Measurements from ENCODE around the gene SLC22A1.

DNA sequence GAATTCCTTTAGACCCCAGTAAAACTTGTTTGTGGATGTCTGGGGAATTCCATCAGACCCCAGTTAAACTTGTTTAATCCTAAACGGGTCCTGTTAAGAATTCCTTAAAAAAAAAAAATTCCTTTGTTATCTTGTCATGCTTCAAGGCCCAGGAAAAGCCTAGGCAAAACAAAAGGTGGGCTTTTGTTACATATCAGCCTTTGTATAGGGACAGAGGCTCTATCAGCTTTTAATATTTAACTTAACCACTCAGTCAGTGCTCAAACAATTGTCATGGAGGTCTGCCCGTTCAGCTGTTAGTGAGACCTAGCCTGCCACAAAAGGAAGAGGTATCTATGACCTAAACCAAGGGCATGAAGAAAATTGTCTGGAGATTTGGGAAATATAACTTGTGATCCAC, 53.1 kb downstream of the SLC22A1 start:
- TF ChIP-seq, protein P1, sequence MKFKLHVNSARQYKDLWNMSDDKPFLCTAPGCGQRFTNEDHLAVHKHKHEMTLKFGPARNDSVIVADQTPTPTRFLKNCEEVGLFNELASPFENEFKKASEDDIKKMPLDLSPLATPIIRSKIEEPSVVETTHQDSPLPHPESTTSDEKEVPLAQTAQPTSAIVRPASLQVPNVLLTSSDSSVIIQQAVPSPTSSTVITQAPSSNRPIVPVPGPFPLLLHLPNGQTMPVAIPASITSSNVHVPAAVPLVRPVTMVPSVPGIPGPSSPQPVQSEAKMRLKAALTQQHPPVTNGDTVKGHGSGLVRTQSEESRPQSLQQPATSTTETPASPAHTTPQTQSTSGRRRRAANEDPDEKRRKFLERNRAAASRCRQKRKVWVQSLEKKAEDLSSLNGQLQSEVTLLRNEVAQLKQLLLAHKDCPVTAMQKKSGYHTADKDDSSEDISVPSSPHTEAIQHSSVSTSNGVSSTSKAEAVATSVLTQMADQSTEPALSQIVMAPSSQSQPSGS (CRISPR knock-in tag; IDR thresholded peaks at IDR 0.05; ENCODE audit: borderline replicate concordance, low read depth) = no peak
- TF ChIP-seq TCF7 (CRISPR knock-in tag; IDR thresholded peaks at IDR 0.05; ENCODE audit: low read depth) (no peak), ZNF121 (CRISPR knock-in tag; IDR thresholded peaks at IDR 0.05) (no peak), TP53 (CRISPR knock-in tag; IDR thresholded peaks at IDR 0.05) (no peak), CTCF (IDR thresholded peaks at IDR 0.05) (no peak), ESRRA (CRISPR knock-in tag; IDR thresholded peaks at IDR 0.05; ENCODE audit: borderline replicate concordance) (no peak), ELF4 (CRISPR knock-in tag; IDR thresholded peaks at IDR 0.05; ENCODE audit: low read depth) (no peak)
- TF ChIP-seq, protein P2, sequence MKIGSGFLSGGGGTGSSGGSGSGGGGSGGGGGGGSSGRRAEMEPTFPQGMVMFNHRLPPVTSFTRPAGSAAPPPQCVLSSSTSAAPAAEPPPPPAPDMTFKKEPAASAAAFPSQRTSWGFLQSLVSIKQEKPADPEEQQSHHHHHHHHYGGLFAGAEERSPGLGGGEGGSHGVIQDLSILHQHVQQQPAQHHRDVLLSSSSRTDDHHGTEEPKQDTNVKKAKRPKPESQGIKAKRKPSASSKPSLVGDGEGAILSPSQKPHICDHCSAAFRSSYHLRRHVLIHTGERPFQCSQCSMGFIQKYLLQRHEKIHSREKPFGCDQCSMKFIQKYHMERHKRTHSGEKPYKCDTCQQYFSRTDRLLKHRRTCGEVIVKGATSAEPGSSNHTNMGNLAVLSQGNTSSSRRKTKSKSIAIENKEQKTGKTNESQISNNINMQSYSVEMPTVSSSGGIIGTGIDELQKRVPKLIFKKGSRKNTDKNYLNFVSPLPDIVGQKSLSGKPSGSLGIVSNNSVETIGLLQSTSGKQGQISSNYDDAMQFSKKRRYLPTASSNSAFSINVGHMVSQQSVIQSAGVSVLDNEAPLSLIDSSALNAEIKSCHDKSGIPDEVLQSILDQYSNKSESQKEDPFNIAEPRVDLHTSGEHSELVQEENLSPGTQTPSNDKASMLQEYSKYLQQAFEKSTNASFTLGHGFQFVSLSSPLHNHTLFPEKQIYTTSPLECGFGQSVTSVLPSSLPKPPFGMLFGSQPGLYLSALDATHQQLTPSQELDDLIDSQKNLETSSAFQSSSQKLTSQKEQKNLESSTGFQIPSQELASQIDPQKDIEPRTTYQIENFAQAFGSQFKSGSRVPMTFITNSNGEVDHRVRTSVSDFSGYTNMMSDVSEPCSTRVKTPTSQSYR (CRISPR knock-in tag; IDR thresholded peaks at IDR 0.05) = no peak
- TF ChIP-seq, protein P3, sequence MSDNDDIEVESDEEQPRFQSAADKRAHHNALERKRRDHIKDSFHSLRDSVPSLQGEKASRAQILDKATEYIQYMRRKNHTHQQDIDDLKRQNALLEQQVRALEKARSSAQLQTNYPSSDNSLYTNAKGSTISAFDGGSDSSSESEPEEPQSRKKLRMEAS (CRISPR knock-in tag; IDR thresholded peaks at IDR 0.05) = no peak
